GM10266 (cell line): Measurements from ENCODE around the gene SKIDA1.
A peak's percentile ranks its signal among the peaks of the same experiment; 100 is the strongest.

Source experiments
- DNase-seq: peaks from one replicate; pipeline ENCODE4 v3.0.0; 2012; ENCODE audit errors: extremely low spot score
- TF ChIP-seq, protein P1 (sequence below): IDR thresholded peaks from 2 replicates; pipeline ENCODE4 v1.5.1; 2012; ENCODE audit warnings: mild to moderate bottlenecking, low read depth; ENCODE audit not compliant: control insufficient read depth, insufficient read depth; ENCODE audit errors: missing control alignments

Gene SKIDA1

DNA sequence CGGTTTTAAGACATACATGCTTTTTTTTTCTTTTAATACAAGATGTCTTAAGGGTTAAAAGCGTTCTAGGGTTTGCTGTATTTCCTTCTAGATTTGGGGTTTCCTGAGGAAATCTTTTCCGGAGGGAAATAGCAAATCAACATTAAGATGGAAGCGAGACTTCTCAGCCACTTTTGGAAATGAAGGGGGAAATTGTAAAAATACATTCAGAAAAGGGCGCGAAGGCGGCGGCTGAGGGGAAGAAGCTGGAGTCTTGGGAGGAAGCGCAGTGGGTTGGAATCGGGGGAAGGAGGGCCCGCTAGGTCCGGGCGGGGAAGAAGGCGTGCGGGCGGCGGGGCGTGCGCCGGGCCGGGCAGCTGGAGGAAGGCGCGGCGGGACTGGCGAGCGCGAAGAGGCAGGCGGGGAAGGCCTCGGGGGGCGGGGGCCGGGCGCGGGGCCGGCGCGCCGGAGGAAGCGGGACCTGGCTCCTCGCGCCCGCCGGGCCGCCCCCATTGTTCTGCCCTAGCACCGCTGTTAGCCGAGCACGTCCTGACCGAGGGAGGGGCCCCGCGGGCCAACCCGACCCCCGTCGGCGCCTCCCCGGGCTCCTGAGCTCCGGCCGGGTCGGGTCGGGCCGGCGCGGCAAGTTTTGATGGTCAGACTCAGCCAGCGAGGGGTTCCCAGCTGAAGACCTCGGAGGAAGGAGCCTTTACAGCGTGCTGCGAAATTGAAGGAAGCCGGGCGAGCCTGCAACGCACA, 1.5 kb upstream of the SKIDA1 start:
- TF ChIP-seq, protein P1, sequence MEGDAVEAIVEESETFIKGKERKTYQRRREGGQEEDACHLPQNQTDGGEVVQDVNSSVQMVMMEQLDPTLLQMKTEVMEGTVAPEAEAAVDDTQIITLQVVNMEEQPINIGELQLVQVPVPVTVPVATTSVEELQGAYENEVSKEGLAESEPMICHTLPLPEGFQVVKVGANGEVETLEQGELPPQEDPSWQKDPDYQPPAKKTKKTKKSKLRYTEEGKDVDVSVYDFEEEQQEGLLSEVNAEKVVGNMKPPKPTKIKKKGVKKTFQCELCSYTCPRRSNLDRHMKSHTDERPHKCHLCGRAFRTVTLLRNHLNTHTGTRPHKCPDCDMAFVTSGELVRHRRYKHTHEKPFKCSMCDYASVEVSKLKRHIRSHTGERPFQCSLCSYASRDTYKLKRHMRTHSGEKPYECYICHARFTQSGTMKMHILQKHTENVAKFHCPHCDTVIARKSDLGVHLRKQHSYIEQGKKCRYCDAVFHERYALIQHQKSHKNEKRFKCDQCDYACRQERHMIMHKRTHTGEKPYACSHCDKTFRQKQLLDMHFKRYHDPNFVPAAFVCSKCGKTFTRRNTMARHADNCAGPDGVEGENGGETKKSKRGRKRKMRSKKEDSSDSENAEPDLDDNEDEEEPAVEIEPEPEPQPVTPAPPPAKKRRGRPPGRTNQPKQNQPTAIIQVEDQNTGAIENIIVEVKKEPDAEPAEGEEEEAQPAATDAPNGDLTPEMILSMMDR: no peak
- peak; percentile 70 for DNase-seq

DNA sequence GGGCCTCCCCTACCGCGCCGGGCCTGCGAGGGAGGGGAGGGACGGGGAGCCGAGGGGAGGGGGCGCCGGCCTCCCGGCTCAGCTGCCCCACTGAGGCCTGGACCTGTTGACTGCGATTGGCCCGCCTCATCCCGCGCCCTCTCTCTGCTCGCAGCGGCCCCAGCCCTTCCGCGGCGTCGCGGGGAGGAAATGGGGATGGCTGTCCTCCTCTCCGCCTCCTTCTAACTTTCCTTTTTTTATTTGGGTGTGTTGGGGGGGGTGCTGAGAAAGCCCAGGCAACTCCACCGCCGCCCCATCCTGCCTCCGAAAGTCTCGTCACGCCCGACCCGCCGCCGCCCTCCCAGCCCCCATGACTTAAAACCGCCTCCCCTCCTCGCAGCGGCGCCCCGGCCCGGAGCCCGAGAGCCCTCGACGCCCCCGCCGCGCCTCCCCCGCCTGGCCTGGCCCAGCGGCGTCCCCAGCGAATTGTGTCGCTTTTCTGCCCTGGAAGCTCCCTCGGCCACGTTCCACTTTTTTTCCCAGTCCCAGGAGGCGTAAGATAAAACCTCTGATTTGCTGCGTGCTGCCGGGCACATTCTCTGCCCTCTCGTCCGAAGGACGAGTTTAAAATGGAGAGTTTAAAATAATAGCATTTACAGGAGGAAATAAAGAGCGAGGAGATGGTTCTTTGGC, 842 bp upstream of the SKIDA1 start:
- DNase-seq: peak; percentile 75
- TF ChIP-seq, protein P1: no peak

DNA sequence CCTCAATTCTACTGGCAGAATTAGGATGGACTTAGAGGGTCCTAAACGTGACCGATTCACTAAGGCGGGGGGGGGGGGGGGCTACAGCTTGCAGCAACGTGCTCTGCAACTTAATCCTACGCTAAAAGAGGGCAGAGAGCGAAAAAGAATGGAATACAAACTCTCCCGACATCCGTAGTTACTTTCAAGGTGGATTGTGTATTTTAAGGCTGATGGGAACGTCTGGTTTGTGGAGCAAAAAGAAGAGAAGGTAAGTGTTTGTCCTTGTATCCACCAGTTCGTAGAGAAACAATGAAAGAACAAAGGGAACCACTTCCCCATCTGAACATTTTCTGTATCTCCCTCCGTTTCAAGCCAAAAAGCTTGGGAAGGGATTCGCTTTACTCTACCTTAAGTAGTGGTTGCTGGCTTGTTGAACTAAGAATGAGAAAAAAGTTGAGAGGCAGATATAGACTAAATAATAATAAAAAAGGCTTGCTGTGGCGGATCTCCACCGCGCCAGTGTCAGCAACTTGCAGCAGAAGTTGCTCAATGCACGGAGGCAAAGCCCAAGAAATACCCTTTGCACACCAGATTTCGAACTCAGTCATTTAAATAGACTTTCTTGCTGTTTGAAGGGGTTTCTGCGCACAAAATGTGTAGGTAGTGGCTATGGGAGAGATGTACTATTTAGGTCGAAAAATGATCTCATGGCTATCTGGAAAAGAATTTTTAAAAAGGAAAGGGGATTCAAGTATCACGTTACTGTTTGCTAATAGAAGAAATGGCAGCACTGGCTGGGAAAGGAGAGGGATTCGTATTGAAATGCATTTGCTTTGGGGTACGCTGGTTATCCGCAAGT, 736 bp downstream of the SKIDA1 start:
- DNase-seq: no peak
- TF ChIP-seq, protein P1: no peak

DNA sequence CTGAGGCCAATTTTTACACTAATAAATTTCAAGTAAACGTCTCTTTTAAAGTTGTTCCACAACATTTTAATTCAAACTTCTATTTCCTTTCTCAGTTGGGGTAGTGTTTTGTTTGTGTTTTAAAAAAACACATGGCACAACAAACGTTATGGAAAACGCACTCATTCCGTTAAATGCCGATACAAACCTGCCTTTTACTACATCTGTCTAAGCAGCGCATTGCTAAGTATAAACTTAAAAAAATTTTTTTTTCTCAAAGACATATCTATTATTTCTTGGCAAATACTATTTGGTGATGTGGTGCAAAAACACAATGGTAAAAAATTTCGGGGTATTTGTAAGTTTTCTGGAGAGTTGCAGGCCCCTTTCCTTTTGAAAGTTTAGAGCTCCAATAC, 1.4 kb downstream of the SKIDA1 start:
- no peak for DNase-seq

DNA sequence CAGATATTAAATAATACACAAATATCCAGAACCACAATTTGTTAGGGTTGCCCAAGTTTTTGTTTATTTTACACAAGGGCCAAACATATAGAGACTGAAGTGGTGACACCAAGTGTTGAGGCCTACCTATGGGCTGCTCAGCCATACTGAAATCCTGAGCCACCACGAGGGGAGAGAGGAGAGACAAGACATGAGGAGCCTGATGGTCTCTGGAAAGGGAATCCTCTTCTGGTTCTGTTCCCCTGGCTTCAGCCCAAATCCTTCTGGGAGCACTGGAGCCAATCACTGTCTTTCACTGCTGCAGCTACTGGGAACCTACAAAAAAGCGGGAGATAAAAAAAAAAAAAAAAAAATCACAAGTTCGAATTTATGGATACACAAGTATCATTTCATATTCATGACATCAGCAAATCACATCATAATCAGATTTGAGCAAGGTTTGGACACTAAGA, 1.9 kb downstream of the SKIDA1 start:
- no peak for DNase-seq

More for the DNA sequence above, 1.4 kb downstream of the SKIDA1 start:
- TF ChIP-seq, protein P1: no peak

DNA sequence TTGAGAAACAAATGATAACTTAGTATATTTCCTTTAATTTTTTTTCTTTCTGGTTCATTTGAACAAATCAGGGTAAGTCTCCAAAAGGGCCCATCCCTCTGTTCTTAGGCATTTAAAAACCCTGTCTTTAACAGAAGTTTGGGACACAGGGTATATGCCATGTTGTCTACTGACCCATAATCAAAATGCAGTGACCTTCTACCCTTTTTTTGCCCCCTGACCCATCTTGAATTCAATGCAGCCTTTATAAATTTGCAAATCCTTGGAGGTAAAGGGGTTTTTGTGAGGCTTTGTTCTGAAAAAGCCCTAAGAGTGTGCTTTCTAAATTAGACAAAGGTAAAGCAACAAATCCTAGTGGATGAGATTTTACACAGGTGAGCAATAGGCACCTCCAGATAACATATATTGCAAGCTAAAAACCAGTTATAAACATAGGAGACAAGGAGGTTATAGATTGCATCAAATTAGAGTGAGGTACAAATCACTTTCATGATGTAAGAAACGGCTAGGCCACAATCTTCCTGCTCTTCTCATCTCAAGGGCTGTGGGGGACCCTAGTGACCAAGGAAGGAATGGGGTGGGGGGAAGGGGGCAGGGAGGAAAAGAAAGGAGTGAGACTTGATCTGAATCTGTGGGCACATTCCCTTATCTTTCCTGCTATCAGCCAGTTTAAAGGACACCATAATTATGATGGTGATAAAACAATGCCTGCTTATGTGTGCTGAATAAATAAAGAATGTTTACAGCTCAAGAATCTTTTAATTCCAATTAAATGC, 2.7 kb downstream of the SKIDA1 start:
- TF ChIP-seq, protein P1: no peak
- no peak for DNase-seq

More for the DNA sequence above, 1.9 kb downstream of the SKIDA1 start:
- TF ChIP-seq, protein P1: no peak
